ENCODE data around the gene ATPAF2. TPM values are rescaled to one million over a fixed set of nuclear protein-coding genes. Genes with fewer than 3 reads are reported as not detected.

The ATPAF2 gene
- 16.6 and 17.5 TPM in 2 replicates for total RNA-seq

GRCh38 chr17:18038861-18039534 is at the start of gene ATPAF2, which contains the start of gene GID4:
ATPAF2 (minus strand) TSS chr17:18039168; CDS start chr17:18039013, 155 bp downstream.
GID4 (plus strand) TSS chr17:18039408; CDS start chr17:18039465, 57 bp downstream.

DNA sequence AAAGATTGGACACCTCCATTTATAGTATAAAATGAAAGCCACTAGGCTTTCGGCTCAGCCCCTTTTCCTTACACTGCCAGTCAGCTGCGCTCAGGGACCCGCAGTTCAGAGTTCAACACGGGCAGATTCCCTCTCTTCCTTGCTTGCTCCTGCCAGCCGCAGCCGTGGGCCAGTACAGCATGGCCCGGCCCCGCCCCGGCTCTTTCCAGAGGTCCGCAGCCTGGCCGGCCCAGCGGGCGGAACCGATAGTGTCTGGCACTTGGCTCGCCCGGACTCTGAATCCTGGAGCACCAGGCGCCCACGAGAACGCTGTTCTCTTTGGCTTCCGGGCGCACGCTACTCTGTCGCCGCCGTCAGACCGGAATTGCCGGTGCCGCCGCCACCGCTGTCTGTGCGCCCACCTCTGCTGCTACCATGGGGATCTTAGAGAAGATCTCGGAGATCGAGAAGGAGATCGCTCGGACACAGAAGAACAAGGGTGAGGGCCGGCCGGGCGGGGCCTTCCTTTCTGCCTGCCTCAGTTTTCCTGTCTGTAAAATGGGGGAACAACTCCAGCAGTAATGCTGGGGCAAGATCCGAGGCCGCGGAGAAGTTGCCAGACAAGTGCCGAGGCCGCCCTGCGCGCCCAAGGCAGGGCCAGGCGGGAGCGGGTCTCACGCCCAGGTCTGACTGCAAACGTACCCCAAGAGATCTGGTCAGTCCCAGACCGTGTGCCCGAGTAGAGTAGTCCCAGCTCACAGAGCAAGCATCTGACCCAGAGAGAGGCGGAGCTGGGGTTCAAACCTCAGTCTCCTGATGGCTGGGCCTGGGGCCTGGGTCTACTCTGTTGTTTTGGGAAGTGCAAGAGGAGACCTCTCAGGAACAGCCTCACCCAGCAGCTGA is 48.9 kb upstream of the ATPAF2 start, which contains the start of gene DRG2:
DRG2 (plus strand) TSS at position 339 of the 882 bp plus-strand sequence; CDS start at position 415, 76 bp downstream.

DNA sequence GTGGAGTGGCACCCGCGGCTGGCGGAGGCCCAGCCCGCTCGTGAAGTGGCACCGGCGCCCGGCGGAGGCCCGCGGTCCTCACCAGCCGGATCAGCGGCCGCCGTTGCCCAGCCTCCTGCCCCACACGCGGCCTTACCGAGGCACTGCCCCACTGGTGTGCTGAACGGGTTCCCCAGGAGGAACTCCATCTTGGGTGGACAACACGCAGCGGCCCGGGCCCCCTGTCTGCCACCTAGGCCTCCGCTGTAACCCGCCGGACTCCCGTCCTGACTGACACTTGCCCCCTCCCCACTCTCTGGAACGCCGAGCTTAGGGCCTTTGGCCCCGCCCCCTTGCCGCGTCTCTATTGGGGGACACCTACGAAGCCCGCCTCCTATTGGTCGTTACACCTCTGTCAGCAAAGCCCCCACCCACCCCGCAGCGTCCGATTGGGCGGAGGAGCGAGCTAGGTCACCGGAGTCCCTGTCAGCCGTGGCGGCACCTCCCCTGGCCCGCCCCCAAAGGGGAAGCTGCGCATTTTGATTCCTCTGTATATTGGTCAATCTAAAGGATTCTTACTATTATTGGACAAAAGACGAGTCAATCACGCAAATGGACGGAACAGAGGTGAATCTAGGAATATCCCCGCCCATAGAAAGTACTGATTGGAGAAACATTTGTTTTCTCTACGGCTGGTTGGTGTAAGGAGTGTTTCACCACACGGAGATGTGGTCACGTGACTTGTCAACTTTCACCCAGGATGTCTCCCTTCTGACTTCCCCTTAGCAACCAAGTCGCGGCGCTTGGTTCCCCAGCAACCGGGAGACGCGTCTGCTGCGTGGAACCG is 66.6 kb downstream of the ATPAF2 start, which contains the start of the genes DRC3 and TOM1L2:
DRC3 (plus strand) TSS at position 737 of the 826 bp plus-strand sequence. CDS start 4,737 bp downstream, outside the sequence.
TOM1L2 (minus strand) TSS at position 275 of the 826 bp plus-strand sequence; CDS start at position 188, 87 bp downstream.

Other genes starting within 250 kb of the ATPAF2 start
- gene SREBF1, start 202.2 kb downstream of the ATPAF2 start, total RNA-seq = 22.4 and 23.0 TPM in 2 replicates
- gene TOM1L2, start 66.8 kb downstream of the ATPAF2 start, total RNA-seq = 15.9 and 28.1 TPM in 2 replicates
- 1.3 and 1.5 TPM in 2 replicates for gene DRC3, start 66.3 kb downstream of the ATPAF2 start, total RNA-seq
- gene GID4, start 240 bp upstream of the ATPAF2 start, total RNA-seq = 4.8 and 6.7 TPM in 2 replicates
- gene DRG2, start 48.8 kb upstream of the ATPAF2 start, total RNA-seq = 38.8 and 40.3 TPM in 2 replicates
- 0.19 TPM in 1 of 2 replicates, not detected in the other for gene MYO15A, start 69.6 kb upstream of the ATPAF2 start, total RNA-seq
- gene ALKBH5, start 144.7 kb upstream of the ATPAF2 start, total RNA-seq = 78.5 and 100 TPM in 2 replicates
- 31.3 and 35.6 TPM in 2 replicates for gene LLGL1, start 186.5 kb upstream of the ATPAF2 start, total RNA-seq
- gene FLII, start 219.6 kb upstream of the ATPAF2 start, total RNA-seq = 549 and 591 TPM in 2 replicates
- 9.6 and 13.5 TPM in 2 replicates for gene MIEF2, start 221.5 kb upstream of the ATPAF2 start, total RNA-seq

Data from endothelial cell of coronary artery (primary cell).